ENCODE measurements around the gene BST2.

- TF ChIP-seq, protein P1, sequence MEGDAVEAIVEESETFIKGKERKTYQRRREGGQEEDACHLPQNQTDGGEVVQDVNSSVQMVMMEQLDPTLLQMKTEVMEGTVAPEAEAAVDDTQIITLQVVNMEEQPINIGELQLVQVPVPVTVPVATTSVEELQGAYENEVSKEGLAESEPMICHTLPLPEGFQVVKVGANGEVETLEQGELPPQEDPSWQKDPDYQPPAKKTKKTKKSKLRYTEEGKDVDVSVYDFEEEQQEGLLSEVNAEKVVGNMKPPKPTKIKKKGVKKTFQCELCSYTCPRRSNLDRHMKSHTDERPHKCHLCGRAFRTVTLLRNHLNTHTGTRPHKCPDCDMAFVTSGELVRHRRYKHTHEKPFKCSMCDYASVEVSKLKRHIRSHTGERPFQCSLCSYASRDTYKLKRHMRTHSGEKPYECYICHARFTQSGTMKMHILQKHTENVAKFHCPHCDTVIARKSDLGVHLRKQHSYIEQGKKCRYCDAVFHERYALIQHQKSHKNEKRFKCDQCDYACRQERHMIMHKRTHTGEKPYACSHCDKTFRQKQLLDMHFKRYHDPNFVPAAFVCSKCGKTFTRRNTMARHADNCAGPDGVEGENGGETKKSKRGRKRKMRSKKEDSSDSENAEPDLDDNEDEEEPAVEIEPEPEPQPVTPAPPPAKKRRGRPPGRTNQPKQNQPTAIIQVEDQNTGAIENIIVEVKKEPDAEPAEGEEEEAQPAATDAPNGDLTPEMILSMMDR (IDR thresholded peaks at IDR 0.05), result no peak
- TF ChIP-seq POLR2A (IDR thresholded peaks at IDR 0.05) (no peak), POLR2AphosphoS5 (IDR thresholded peaks at IDR 0.05) (no peak)
Measured at GRCh38 chr19:17436874-17437267, 31.4 kb upstream of the BST2 start.
